Activated CD8-positive, alpha-beta memory T cell treated with anti-CD3 and anti-CD28 coated beads for 24 hours (primary cell): ENCODE results near the gene SLC24A2.
"Not testable (repeated sequence)": the region's sequence is repeated elsewhere in the genome, so short reads cannot be mapped to it uniquely, and the experiment has no call there.

ENCODE experiments used
- DNase-seq: peaks from one replicate; pipeline ENCODE4 v3.0.0-alpha.2; 2020

The SLC24A2 gene

DNA sequence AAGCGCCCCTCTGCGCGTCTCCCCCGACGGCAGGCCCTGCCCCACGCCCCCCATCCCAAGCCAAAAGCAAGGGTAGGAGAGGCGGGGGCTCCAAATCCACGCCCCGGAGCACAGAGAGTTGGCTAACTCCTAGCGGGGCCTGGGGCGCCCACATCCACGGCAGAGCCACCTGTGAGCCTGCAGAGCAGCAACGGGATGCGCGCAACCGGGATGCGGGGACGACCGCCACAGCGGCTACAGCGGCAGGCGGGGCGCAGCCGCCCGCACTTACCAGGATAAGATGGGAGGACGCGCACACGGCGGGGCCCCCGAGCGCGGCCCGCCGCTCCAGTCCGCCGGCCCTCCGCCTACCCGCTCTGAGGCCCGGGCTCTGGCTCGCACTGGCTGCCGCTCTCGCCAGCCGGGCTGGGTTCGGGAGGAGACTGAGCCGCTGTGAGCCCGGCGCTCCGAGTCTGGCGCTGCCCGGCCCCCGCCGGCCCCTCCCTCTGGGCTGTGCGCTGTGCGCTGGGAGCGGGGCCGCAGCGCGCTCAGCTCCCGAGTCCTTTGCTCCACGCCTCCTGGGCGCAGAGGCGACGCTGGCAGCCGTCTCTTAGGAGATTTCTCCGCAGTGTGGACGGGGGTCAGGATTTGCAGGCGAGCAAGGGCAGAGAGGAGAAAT is at the start of gene SLC24A2:
Gene SLC24A2 (minus strand): TSS at position 424 of the 658 bp plus-strand sequence.
- DNase-seq, result no peak

GRCh38 chr9:19833331-19833730 is 44.5 kb upstream of the SLC24A2 start:
- DNase-seq, result not testable (repeated sequence)

DNA sequence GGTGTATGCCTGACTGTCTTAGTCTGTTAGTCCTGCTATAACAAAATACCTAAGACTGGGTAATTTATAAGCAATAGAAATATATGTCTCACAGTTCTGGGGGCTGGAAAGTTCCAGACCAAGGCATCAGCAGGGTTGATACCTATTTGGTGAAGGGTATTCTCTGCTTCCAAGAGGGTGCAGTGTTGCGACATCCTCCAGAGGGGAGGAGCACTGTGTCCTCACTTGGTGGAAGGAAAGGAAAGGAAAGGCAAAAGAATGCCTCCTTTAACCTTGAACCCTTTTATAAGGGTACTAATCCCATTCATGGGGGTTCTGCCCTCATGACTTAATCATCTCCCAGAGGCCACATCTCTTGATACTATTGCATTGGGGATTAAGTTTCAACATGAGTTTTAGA is 42.0 kb upstream of the SLC24A2 start:
- no peak for DNase-seq

GRCh38 chr9:19828576-19829109 is 39.8 kb upstream of the SLC24A2 start:
- no peak for DNase-seq

GRCh38 chr9:19816769-19817168 is 27.9 kb upstream of the SLC24A2 start:
- no peak for DNase-seq

DNA sequence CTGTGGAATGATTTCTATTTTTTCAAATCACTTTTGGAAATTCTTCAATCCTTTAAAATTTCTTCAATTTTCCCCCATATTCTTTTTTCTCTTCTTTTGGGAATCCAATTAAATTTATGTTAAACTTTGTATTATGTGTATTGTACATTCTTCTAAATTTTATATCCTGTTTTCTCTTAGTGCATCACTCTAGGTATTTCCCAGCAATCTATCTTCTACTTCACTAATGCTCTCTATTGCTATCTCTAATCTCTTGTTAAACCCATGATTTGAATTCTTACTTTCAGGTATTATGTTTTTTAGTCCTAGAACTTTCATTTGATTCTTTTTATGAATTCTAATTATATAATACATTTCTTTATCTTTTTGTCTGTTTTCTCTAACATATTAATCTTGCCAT is 23.4 kb upstream of the SLC24A2 start:
- DNase-seq, result no peak

- no peak for DNase-seq
These were observed 20.8 kb upstream of the SLC24A2 start for GRCh38 chr9:19809422-19810269.

DNA sequence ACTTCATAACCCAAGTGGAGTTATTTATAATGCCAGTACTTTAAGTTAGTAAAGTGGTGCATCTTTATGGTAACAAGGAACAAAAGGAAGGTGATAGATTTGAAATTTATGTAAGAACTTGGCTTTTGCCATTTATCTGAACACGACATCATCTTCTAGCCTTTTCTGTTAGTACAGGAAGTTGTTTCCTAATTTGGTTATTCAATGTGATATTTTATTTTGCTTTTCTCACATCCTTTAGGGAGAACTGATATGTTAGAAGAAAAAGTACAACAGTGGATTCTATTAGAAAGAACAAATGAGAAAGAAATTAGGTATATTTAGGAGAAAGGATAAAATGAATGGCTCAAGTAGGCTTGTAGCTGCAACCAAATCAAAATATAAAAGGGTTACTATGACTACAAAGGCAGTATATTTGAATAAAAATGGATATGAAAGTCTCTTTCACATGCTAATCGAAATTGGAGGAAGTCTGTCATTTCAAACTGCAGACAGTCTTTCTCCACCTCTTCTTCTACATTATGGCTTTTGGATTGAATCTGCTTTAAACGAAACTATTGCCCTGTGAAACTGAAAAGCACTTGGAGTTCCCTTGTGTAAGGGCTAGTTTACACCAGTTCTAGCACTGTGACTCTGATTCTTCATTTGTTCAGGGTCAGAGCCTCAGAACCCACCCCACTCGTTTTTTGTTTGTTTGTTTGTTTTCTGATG is 18.5 kb upstream of the SLC24A2 start:
- no peak for DNase-seq

DNA sequence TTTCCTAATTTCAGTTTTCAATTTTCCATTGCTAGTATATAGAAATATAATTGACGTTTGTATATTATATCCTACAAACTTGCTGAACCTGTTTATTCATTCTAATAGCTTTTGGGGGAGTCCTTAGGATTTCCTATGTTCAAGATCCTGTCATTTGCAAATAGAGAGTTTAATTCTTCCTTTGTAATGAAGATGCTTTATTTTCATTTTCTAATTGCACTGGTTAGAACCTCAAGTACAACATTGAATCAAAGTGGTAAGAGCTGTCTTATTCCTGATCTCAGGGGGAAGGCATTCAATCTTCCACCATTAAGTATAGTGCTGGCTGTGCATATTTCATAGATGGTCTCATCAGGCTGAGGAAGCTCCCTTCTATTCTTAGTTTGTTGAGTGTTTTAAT is 15.6 kb upstream of the SLC24A2 start:
- DNase-seq, result no peak

DNA sequence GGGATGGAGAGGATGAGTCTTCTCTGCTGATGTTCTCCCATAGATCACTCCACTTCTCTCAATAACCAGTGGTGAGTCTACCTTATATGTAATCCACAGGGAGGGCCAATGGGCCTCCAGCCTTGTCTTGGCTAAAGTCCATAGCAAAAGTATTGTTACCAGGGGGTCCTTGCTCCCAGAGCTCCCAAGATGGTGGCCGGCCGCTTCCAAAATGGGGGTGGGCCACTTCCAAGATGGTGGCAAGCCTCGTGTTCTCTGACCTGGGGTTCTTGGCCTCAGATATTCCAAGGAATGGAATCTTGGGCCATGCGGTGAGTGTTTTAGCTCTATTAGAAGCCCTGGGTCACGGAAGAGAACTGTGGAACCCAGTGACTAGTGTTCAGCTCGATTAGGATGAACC is 12.0 kb upstream of the SLC24A2 start:
- no peak for DNase-seq

DNA sequence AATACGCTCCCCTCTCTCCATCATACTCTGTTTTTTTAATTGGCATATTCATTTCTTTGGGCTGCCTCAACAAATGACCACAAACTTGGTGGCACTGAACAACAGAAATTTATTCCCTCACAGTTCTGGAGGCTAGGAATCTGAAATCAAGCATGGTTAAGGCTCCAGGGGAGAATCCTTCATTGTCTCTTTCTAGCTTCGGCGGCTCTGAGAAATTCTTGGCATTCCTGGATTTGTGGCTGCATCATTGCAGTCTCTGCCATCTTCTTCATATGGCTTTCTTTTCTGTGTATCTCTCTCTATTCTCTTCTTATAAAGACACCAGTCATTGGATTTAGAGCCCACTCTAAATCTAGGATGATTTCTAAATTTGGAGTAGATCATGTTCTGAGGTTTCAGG is 10.9 kb upstream of the SLC24A2 start:
- no peak for DNase-seq

DNA sequence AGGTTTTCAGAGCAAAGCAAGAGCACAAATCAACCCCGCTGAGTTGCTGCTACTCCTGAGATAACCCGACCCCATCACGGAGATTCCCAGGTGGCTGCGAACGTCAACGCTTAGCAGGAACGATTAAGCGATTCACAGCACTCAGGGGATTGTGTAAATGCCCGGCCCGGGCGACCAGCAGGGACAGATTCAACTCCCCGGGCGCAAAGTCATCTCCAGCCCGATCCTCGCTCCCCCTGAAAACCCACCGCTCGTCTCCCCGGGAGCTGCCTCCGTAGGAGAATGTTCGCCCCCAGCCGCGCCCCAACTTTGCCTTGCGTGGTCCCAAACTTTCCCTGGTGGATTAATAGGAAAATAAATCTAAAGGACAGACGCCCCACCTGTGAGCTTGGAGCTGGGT is 685 bp downstream of the SLC24A2 start:
- no peak for DNase-seq

DNA sequence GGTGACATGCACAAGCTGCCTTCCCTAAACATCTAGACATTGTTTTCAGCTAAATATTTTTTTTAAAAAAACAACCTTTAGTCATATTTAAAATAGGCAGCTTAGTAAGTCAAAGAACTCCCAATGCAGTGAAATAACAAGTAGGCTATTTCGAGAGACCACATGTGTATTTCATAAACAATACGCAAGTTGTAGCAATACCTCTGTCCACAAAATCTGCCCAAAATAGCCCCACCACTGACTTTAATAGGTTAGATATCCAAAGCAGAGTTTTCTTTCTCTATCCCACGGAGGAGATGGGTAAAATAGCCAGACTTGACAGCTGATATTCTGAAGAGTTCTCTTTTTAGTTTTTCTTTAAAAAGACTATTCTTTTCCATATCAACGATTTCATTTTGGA is 1.2 kb downstream of the SLC24A2 start:
- no peak for DNase-seq

DNA sequence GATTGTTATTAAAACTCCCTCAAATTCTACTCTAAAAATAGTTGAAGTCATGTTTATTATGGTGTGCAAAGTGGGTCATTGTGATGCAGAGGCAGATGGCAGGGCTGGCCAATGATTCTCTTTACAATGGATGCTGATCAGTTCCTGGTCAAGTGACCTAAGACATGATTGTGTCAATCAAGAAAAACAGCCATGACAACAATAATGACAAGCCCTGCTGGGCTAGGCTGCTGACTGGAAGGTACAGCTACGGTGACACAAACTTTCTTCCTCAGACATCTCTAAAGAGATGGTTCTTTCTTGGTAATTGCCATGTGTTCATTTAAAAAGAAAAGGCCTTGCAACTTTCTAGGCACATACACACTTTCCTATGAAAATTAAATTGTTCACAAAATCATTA is 3.6 kb downstream of the SLC24A2 start:
- no peak for DNase-seq

GRCh38 chr9:19784136-19784535 is 4.7 kb downstream of the SLC24A2 start:
- DNase-seq, result no peak

DNA sequence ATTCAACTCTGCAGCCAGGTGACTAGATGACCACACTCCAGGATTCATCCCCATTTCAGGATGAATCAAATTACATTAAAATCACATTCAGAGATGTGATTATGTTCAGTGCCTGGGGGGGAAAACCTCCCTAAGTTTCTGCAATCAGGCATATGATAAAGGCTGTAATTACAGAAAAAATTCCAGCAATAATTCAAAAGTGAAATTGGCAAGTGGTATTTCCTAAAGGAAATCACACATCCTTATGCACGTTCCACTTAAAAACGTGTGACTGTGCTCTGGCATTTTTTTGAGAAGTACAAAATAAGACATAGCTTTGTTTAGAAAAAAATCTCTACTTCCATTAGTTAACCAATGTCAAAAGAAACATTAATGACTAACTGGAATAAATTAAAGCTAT is 5.3 kb downstream of the SLC24A2 start:
- no peak for DNase-seq

- DNase-seq, result no peak
These were observed 6.8 kb downstream of the SLC24A2 start for GRCh38 chr9:19782005-19782404.

GRCh38 chr9:19781240-19781639 is 7.6 kb downstream of the SLC24A2 start:
- no peak for DNase-seq

DNA sequence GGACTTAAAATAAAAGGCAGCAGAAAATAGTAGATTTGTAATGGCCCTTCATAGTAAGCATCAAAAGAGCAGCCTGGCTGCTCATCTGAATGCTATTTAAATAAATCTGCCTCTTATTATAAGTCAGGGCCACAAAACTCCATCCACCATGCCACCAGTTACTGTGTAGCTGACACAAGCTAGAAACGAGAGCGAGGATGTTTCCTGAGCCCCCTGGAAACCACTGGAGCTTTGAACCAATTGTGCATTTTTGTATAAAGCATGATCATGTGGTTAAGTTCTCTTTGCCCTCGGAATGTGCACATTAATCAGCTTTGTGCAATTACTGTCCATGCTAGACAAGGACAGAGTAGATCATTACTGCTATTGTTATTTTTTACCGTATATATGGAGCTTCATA is 17.4 kb downstream of the SLC24A2 start:
- DNase-seq, result no peak

GRCh38 chr9:19770973-19771372 is 17.9 kb downstream of the SLC24A2 start:
- no peak for DNase-seq

- DNase-seq, result no peak
These were observed 19.6 kb downstream of the SLC24A2 start for GRCh38 chr9:19769213-19769612.

- no peak for DNase-seq
These were observed 20.0 kb downstream of the SLC24A2 start for GRCh38 chr9:19768798-19769197.

DNA sequence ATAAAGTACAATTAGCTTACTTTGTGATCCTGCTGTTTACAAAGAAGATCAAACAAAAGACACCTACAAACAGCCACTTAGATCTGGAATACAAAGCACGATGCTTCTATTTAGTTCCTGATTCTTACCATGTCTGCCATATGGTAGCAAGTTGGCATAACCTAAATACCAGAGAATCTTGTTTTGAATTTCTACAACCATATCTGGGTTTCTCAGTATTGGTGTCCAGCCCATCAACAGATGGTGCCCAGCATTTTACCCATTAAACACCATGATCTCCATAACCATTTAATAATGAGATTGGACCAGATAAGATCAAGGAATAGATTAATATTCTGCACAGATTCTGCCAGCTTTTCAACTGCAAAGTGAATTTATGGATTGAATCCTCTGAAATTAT is 29.8 kb downstream of the SLC24A2 start:
- DNase-seq, result no peak

DNA sequence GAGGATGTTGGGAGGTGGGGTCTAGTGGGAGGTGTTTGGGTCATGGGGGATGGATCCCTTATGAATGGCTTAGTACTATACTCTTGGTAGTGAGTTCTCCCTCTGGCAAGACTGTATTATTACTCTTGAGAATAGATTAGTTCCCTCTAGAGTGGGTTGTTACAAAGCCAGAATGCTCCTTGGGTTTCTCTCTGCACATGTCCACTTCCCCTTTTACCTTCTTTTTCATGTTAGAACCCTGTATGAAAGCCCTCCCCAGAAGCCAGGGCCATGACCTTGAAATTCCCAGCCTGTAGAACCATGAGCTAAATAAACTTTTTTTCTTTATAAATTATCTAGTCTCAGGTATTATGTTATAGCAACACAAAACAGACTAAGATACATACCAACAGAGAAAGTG is 31.1 kb downstream of the SLC24A2 start:
- no peak for DNase-seq
